SK-N-SH (cell line): ENCODE data around the gene SORBS2. TPM values are rescaled to one million over a fixed set of nuclear protein-coding genes. Genes with fewer than 3 reads are reported as not detected.

Experiments used
- CTCF ChIA-PET: fragments of 300-600, 350-600 bp; formaldehyde crosslinking; extraction: SDS; loops from one replicate; lab custom pipeline; 2021; lab: Yijun Ruan, JAX
- POLR2A ChIA-PET: fragments of 350-600 bp; sonication (Branson Sonifier 250); formaldehyde crosslinking; extraction: SDS; loops from one replicate; lab custom pipeline; 2020; ENCODE audit warnings: antibody characterized with exemption, inconsistent platforms; lab: Yijun Ruan, JAX
- DNase-seq: peaks from one replicate; pipeline ENCODE4 v3.0.0; 2012
- H2AFZ ChIP-seq: fragments of 200-600 bp; sonication (generic); 2 replicates; pipeline ENCODE4 v1.8.1; 2016; ENCODE audit warnings: antibody characterized with exemption, mild to moderate bottlenecking, low read depth
- H3F3A ChIP-seq: fragments of 200-600 bp; sonication (generic); replicated peaks from 2 replicates; pipeline ENCODE3; 2016; ENCODE audit warnings: antibody characterized with exemption, mild to moderate bottlenecking; ENCODE audit not compliant: insufficient read depth
- H3K27ac ChIP-seq, 2 experiments: fragments of 200-500 bp in 1 of 2; fragments of 200-600 bp in 1 of 2; sonication (Bioruptor generic) in 1 of 2; sonication (generic), shearing (Covaris generic) in 1 of 2; 2 replicates each; pipeline versions ENCODE4 v1.5.1 to v1.6.1; 2014 to 2016; ENCODE audit warnings: low read depth in 2 of 2, inconsistent platforms in 1 of 2, low read length in 1 of 2, mild to moderate bottlenecking in 1 of 2, mixed read lengths in 1 of 2
- H3K27me3 ChIP-seq: fragments of 200-600 bp; sonication (generic), shearing (Covaris generic); 2 replicates; pipeline ENCODE4 v1.6.1; 2016; ENCODE audit warnings: mixed run types; ENCODE audit not compliant: insufficient read depth
- H3K36me3 ChIP-seq, 2 experiments: fragments of 200-500 bp in 1 of 2; fragments of 200-600 bp in 1 of 2; sonication (Bioruptor generic) in 1 of 2; sonication (generic) in 1 of 2; replicated peaks in 1 of 2; 2 replicates each; pipeline versions ENCODE3 to v1.5.1; 2014 to 2016; ENCODE audit warnings: low read length in 1 of 2, mild to moderate bottlenecking in 1 of 2; ENCODE audit not compliant: insufficient read depth in 2 of 2, control insufficient read depth in 1 of 2
- H3K4me1 ChIP-seq, 2 experiments: fragments of 200-500 bp in 1 of 2; fragments of 200-600 bp in 1 of 2; sonication (Bioruptor generic) in 1 of 2; sonication (generic), shearing (Covaris generic) in 1 of 2; 2 replicates each; pipeline versions ENCODE4 v1.5.1 to v1.6.1; 2014 to 2016; ENCODE audit warnings: low read depth in 1 of 2, low read length in 1 of 2, mixed run types in 1 of 2; ENCODE audit not compliant: insufficient read depth in 2 of 2, control insufficient read depth in 1 of 2
- H3K4me2 ChIP-seq: fragments of 200-600 bp; sonication (generic), shearing (Covaris generic); 2 replicates; pipeline ENCODE4 v1.6.1; 2017; ENCODE audit warnings: mixed run types
- H3K4me3 ChIP-seq, 2 experiments: fragments of 200-500 bp in 1 of 2; fragments of 200-600 bp in 1 of 2; sonication (Bioruptor generic) in 1 of 2; sonication (generic), shearing (Covaris generic) in 1 of 2; 2 replicates each; pipeline versions ENCODE4 v1.5.1 to v1.8.1; 2014 to 2016; ENCODE audit warnings: low read depth in 2 of 2, inconsistent platforms in 1 of 2, low read length in 1 of 2, mild to moderate bottlenecking in 1 of 2, mixed read lengths in 1 of 2, moderate library complexity in 1 of 2
- H3K79me2 ChIP-seq: fragments of 200-600 bp; sonication (generic); 2 replicates; pipeline ENCODE4 v1.8.1; 2017; ENCODE audit warnings: mild to moderate bottlenecking; ENCODE audit not compliant: insufficient read depth
- H3K9ac ChIP-seq: fragments of 200-600 bp; sonication (generic); 2 replicates; pipeline ENCODE4 v1.6.1; 2017; ENCODE audit warnings: mixed run types
- H3K9me2 ChIP-seq: fragments of 200-600 bp; sonication (generic); 2 replicates; pipeline ENCODE4 v1.6.1; 2017; ENCODE audit warnings: mixed run types
- H3K9me3 ChIP-seq: fragments of 200-600 bp; sonication (generic); 2 replicates; pipeline ENCODE4 v1.6.1; 2017; ENCODE audit warnings: mixed run types, mild to moderate bottlenecking, moderate library complexity
- H4K20me1 ChIP-seq: fragments of 200-600 bp; sonication (generic); 2 replicates; pipeline ENCODE4 v1.6.1; 2017; ENCODE audit warnings: mild to moderate bottlenecking, mixed run types; ENCODE audit not compliant: insufficient read depth
- EP300 ChIP-seq, 2 experiments: IDR thresholded peaks; 2 replicates each; pipeline versions ENCODE4 v1.4.0 to v1.6.1; 2012; ENCODE audit warnings: borderline replicate concordance in 1 of 2, low read depth in 1 of 2, low read length in 1 of 2
- FOSL2 ChIP-seq: IDR thresholded peaks from 2 replicates; pipeline ENCODE4 v1.4.0; 2012; ENCODE audit warnings: low read depth, mild to moderate bottlenecking, moderate library complexity, borderline replicate concordance
- FOXJ3 ChIP-seq: sonication (generic); formaldehyde crosslinking; IDR thresholded peaks from 2 replicates; pipeline ENCODE4 v1.5.1; 2020; ENCODE audit warnings: mild to moderate bottlenecking, missing genetic modification reagents
- MAX ChIP-seq: IDR thresholded peaks from 2 replicates; pipeline ENCODE4 v1.4.0; 2012; ENCODE audit warnings: low read depth
- MEF2A ChIP-seq: IDR thresholded peaks from 2 replicates; pipeline ENCODE4 v1.4.0; 2012; ENCODE audit warnings: low read depth, borderline replicate concordance
- NFIC ChIP-seq: IDR thresholded peaks from 2 replicates; pipeline ENCODE4 v1.4.0; 2012; ENCODE audit warnings: borderline replicate concordance
- PBX3 ChIP-seq: IDR thresholded peaks from 2 replicates; pipeline ENCODE4; 2012
- RAD21 ChIP-seq: IDR thresholded peaks from 2 replicates; pipeline ENCODE4 v1.6.1; 2012; ENCODE audit warnings: mild to moderate bottlenecking, low read length
- RFX5 ChIP-seq: IDR thresholded peaks from 2 replicates; pipeline ENCODE4 v1.6.1; 2012; ENCODE audit warnings: mild to moderate bottlenecking, improper control_type of control experiment, low read length
- SIN3A ChIP-seq: IDR thresholded peaks from 2 replicates; pipeline ENCODE4 v1.6.1; 2012; ENCODE audit warnings: low read depth, mild to moderate bottlenecking, low read length, moderate library complexity, borderline replicate concordance
- SMC3 ChIP-seq: IDR thresholded peaks from 2 replicates; pipeline ENCODE4 v1.6.1; 2012; ENCODE audit warnings: low read depth, low read length, improper control_type of control experiment
- TAF1 ChIP-seq: IDR thresholded peaks from 2 replicates; pipeline ENCODE4 v1.6.1; 2012; ENCODE audit warnings: low read depth, mild to moderate bottlenecking, low read length, moderate library complexity, borderline replicate concordance
- TEAD4 ChIP-seq: IDR thresholded peaks from 2 replicates; pipeline ENCODE4 v1.4.0; 2012; ENCODE audit warnings: mild to moderate bottlenecking, borderline replicate concordance; ENCODE audit not compliant: insufficient read depth
- USF2 ChIP-seq: fragments of 150-350 bp; IDR thresholded peaks from 2 replicates; pipeline ENCODE4 v1.6.1; 2017; ENCODE audit warnings: antibody characterized with exemption, low read length, low read depth, borderline replicate concordance
- WGBS: methylation state at CpG from one replicate; pipeline ENCODE4 v1.1.6; 2017; ENCODE audit warnings: low lambda C conversion rate; 5-methylcytosine and 5-hydroxymethylcytosine counted together
- polyA plus RNA-seq, 3 experiments: library from polyadenylated mRNA; depleted of rRNA; stranded (reverse); fragments of >200 nt; gene quantifications; 2 replicates each; pipeline ENCODE4 v1.2.3, GENCODE V29; 2012
- TF ChIP-seq, protein P1 (sequence below): IDR thresholded peaks from 2 replicates; pipeline ENCODE4 v1.4.0; 2012; ENCODE audit warnings: low read depth, borderline replicate concordance
- TF ChIP-seq, protein P2 (sequence below): fragments of 200-600 bp; sonication (generic); IDR thresholded peaks from 2 replicates; pipeline ENCODE4 v1.6.1; 2017; ENCODE audit warnings: antibody characterized with exemption, mild to moderate bottlenecking, moderate library complexity
- TF ChIP-seq, protein P3 (sequence below): IDR thresholded peaks from 2 replicates; pipeline ENCODE4 v1.6.1; 2012; ENCODE audit warnings: mild to moderate bottlenecking, low read depth, low read length, moderate library complexity

SORBS2 gene
- polyA plus RNA-seq, 1 of the 3 experiments (the other 2 are of a cell fraction) = 2.5 TPM

DNA sequence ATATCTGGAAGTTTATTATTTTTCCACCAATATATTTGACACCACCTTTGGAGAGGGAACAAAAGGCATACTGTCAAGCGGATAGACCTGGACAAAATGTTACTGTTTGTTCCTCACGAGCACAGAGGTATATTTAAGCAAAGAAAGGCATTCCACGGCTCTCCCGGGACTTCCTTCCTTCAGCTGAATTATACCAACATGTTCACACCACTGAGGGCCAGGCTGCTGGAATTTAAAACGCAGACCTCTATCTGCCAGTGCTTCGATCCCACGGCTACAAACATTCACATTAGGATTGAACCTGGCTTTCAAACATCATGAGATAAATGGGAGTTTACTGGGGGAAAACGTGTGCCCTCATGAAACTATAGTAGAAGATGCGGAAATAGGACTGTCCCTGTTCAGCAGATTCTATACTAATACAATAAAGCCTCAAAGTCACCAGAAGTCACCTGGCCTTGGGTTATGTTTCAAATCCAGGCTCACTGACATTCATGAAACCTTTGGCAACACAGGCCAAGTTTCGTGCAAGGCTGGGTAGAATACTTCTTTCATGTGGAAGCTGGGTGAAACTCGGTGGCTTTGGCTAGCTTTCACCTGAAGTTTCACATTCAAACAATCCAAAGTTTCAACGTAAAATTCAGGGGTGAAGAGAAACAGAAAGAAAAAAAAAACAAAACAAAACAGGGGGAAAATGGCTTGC is 39.5 kb downstream of the SORBS2 start:
- Histone ChIP-seq H2AFZ (no peak overlapping the region), H3K4me3 (no peak overlapping the region), H3F3A (peaks cover 14% of the 10 kb centered on the region), H3K79me2 (no peaks in the 10 kb centered on the region), H3K9ac (no peak overlapping the region), H3K27me3 (no peaks in the 10 kb centered on the region), H3K9me3 (no peaks in the 10 kb centered on the region), H3K36me3 (no peaks in the 10 kb centered on the region), H3K4me2 (no peak overlapping the region), H3K4me1 (peaks cover 2 to 6% of the 10 kb centered on the region in 2 experiments; a peak in 2 of 4 replicates), H3K9me2 (no peaks in the 10 kb centered on the region), H3K27ac (no peak overlapping the region)
- CTCF ChIA-PET = interaction anchor here (0.7 kb wide), 1 partner anchor 196 kb away, joined by 4 read pairs; no protein-coding TSS in a partner anchor
- POLR2A ChIA-PET = no interaction called here
- 71% methylated on average over 10 of the region's 12 CpGs for WGBS
- TF ChIP-seq, protein P1, sequence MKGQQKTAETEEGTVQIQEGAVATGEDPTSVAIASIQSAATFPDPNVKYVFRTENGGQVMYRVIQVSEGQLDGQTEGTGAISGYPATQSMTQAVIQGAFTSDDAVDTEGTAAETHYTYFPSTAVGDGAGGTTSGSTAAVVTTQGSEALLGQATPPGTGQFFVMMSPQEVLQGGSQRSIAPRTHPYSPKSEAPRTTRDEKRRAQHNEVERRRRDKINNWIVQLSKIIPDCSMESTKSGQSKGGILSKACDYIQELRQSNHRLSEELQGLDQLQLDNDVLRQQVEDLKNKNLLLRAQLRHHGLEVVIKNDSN = no peak
- TF ChIP-seq FOXJ3 (CRISPR knock-in tag) (no peak), USF2 (no peak), TAF1 (no peak), EP300 (IDR thresholded peaks at IDR 0.05; ENCODE audit: borderline replicate concordance in 1 of 2, low read depth in 1 of 2, low read length in 1 of 2) (no peak), NFIC (no peak), SIN3A (no peak), MEF2A (no peak), RFX5 (no peak), MAX (no peak), PBX3 (no peak), RAD21 (no peak), SMC3 (no peak), FOSL2 (no peak), TEAD4 (no peak)
- TF ChIP-seq, protein P2, sequence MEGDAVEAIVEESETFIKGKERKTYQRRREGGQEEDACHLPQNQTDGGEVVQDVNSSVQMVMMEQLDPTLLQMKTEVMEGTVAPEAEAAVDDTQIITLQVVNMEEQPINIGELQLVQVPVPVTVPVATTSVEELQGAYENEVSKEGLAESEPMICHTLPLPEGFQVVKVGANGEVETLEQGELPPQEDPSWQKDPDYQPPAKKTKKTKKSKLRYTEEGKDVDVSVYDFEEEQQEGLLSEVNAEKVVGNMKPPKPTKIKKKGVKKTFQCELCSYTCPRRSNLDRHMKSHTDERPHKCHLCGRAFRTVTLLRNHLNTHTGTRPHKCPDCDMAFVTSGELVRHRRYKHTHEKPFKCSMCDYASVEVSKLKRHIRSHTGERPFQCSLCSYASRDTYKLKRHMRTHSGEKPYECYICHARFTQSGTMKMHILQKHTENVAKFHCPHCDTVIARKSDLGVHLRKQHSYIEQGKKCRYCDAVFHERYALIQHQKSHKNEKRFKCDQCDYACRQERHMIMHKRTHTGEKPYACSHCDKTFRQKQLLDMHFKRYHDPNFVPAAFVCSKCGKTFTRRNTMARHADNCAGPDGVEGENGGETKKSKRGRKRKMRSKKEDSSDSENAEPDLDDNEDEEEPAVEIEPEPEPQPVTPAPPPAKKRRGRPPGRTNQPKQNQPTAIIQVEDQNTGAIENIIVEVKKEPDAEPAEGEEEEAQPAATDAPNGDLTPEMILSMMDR = no peak
- TF ChIP-seq, protein P3, sequence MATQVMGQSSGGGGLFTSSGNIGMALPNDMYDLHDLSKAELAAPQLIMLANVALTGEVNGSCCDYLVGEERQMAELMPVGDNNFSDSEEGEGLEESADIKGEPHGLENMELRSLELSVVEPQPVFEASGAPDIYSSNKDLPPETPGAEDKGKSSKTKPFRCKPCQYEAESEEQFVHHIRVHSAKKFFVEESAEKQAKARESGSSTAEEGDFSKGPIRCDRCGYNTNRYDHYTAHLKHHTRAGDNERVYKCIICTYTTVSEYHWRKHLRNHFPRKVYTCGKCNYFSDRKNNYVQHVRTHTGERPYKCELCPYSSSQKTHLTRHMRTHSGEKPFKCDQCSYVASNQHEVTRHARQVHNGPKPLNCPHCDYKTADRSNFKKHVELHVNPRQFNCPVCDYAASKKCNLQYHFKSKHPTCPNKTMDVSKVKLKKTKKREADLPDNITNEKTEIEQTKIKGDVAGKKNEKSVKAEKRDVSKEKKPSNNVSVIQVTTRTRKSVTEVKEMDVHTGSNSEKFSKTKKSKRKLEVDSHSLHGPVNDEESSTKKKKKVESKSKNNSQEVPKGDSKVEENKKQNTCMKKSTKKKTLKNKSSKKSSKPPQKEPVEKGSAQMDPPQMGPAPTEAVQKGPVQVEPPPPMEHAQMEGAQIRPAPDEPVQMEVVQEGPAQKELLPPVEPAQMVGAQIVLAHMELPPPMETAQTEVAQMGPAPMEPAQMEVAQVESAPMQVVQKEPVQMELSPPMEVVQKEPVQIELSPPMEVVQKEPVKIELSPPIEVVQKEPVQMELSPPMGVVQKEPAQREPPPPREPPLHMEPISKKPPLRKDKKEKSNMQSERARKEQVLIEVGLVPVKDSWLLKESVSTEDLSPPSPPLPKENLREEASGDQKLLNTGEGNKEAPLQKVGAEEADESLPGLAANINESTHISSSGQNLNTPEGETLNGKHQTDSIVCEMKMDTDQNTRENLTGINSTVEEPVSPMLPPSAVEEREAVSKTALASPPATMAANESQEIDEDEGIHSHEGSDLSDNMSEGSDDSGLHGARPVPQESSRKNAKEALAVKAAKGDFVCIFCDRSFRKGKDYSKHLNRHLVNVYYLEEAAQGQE = no peak
- TF ChIP-seq, all 33 proteins: peak for 0
- no peaks in the 10 kb centered on the region for H4K20me1 ChIP-seq
- DNase-seq = no peak
